PC-3 (cell line): ENCODE data around the gene PRR5L.

ENCODE experiments used
- EZH2 ChIP-seq: fragments of 300-600 bp; sonication (generic); IDR thresholded peaks from one replicate; pipeline ENCODE4 v1.6.1; 2017; ENCODE audit warnings: antibody characterized with exemption, mild to moderate bottlenecking, low read length; ENCODE audit not compliant: unreplicated experiment
- EZH2phosphoT487 ChIP-seq: fragments of 300-600 bp; sonication (generic); IDR thresholded peaks from 2 replicates; pipeline ENCODE4 v1.6.1; 2018; ENCODE audit warnings: mild to moderate bottlenecking, antibody characterized with exemption, low read length, borderline replicate concordance
- TF ChIP-seq, protein P1 (sequence below): fragments of 300-600 bp; sonication (generic); conservative IDR thresholded peaks from 2 replicates; pipeline ENCODE4 v1.5.1; 2017; ENCODE audit warnings: antibody characterized with exemption, low read depth, mild to moderate bottlenecking, low read length

DNA sequence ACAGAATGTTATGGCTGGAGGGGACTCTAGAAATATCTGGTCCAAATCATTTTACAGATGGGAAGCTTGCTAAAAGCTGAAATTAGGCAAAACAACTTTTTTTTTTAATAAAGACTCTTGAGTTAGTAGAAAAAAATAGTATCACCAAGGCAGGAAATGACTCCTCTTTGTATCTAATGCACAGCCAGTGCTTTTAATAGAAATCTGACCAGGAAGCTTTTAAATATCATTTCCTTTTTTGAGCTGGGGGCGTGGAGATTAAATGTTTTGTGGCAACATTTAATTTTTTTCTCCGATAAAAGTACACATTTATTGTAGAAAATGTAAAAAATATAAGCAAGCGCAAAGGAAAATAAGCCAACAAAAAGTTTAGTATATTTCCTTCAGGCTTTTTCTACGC, 191.5 kb downstream of the PRR5L start:
- TF ChIP-seq, protein P1, sequence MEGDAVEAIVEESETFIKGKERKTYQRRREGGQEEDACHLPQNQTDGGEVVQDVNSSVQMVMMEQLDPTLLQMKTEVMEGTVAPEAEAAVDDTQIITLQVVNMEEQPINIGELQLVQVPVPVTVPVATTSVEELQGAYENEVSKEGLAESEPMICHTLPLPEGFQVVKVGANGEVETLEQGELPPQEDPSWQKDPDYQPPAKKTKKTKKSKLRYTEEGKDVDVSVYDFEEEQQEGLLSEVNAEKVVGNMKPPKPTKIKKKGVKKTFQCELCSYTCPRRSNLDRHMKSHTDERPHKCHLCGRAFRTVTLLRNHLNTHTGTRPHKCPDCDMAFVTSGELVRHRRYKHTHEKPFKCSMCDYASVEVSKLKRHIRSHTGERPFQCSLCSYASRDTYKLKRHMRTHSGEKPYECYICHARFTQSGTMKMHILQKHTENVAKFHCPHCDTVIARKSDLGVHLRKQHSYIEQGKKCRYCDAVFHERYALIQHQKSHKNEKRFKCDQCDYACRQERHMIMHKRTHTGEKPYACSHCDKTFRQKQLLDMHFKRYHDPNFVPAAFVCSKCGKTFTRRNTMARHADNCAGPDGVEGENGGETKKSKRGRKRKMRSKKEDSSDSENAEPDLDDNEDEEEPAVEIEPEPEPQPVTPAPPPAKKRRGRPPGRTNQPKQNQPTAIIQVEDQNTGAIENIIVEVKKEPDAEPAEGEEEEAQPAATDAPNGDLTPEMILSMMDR: no peak
- TF ChIP-seq EZH2 (no peak), EZH2phosphoT487 (no peak)
